ENCODE data around the gene CYP3A7.
"Not testable (repeated sequence)": the region's sequence is repeated elsewhere in the genome, so short reads cannot be mapped to it uniquely, and the experiment has no call there.

Gene CYP3A7

DNA sequence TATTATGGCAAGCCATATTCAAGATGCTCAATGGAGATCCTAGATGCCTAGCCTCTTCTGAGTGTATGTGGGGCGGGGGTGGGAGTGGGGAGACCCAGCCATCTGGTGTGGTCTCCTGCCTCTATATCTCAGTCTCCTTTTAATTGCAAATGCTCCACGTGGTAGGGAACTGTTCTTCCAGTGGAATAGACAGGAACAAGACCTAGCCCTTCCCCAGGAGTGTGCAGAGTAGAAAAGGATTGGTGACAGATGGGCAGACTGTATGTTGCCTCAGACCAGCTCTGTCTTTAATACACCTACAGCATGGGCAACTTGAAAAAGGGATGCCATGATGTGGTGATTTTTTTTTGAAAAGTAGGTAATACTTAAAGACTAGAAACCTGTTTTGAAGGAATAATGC is 67.8 kb downstream of the CYP3A7 start:
- H3K79me2 ChIP-seq (ENCODE audit: control insufficient read depth, low read length) = no peaks in the 10 kb centered on the region
- no peaks in the 10 kb centered on the region for H3K36me3 ChIP-seq (ENCODE audit: control insufficient read depth, low read length)
- no peak overlapping the region for H3K4me3 ChIP-seq (ENCODE audit: low read length)
- no peaks in the 10 kb centered on the region for H3K9me2 ChIP-seq (replicated peaks; ENCODE audit: control insufficient read depth, low read length)
- no peak overlapping the region for H3K27ac ChIP-seq (ENCODE audit: low read depth, low read length)
- H4K20me1 ChIP-seq (ENCODE audit: control insufficient read depth, insufficient read depth, low read depth, low read length) = no peaks in the 10 kb centered on the region
- H3K27me3 ChIP-seq (ENCODE audit: control insufficient read depth, low read length) = no peaks in the 10 kb centered on the region
- no peaks in the 10 kb centered on the region for H3F3A ChIP-seq (ENCODE audit: control insufficient read depth, insufficient read depth)
- no peaks in the 10 kb centered on the region for H3K4me1 ChIP-seq (ENCODE audit: control insufficient read depth, low read length)
- TF ChIP-seq, protein P1, sequence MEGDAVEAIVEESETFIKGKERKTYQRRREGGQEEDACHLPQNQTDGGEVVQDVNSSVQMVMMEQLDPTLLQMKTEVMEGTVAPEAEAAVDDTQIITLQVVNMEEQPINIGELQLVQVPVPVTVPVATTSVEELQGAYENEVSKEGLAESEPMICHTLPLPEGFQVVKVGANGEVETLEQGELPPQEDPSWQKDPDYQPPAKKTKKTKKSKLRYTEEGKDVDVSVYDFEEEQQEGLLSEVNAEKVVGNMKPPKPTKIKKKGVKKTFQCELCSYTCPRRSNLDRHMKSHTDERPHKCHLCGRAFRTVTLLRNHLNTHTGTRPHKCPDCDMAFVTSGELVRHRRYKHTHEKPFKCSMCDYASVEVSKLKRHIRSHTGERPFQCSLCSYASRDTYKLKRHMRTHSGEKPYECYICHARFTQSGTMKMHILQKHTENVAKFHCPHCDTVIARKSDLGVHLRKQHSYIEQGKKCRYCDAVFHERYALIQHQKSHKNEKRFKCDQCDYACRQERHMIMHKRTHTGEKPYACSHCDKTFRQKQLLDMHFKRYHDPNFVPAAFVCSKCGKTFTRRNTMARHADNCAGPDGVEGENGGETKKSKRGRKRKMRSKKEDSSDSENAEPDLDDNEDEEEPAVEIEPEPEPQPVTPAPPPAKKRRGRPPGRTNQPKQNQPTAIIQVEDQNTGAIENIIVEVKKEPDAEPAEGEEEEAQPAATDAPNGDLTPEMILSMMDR (IDR thresholded peaks at IDR 0.05; ENCODE audit: low read depth, low read length, poor library complexity, severe bottlenecking) = no peak
- no peak for TF ChIP-seq EZH2phosphoT487 (IDR thresholded peaks at IDR 0.05; ENCODE audit: borderline replicate concordance, low read length)
- H3K9me3 ChIP-seq (ENCODE audit: control insufficient read depth, insufficient read depth, low read length) = no peaks in the 10 kb centered on the region
- no peak overlapping the region for H3K4me2 ChIP-seq (ENCODE audit: low read length)

DNA sequence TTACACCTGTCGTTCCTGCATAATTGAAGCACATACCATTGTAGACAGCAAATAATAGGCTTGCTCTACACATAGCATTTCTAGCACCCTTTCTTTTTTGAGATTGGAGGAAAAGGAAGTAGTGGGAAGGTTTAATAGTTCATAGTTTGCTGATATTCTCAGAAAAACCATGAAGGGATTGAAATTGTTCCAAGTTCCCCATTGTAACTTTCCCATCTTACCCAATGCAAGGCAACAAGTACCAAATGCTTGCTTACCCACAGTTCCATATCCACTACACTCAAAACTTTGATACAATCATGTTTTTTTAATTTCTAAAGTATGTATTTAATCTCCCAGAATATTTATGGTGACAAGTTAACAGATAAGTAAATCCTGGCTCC is 69.0 kb downstream of the CYP3A7 start:
- Histone ChIP-seq H3K9me3 (ENCODE audit: control insufficient read depth, insufficient read depth, low read length) (no peaks in the 10 kb centered on the region), H3F3A (ENCODE audit: control insufficient read depth, insufficient read depth) (no peaks in the 10 kb centered on the region), H3K79me2 (ENCODE audit: control insufficient read depth, low read length) (no peaks in the 10 kb centered on the region), H3K4me1 (ENCODE audit: control insufficient read depth, low read length) (no peaks in the 10 kb centered on the region), H3K36me3 (ENCODE audit: control insufficient read depth, low read length) (no peaks in the 10 kb centered on the region), H3K4me2 (ENCODE audit: low read length) (no peak overlapping the region), H4K20me1 (ENCODE audit: control insufficient read depth, insufficient read depth, low read depth, low read length) (no peaks in the 10 kb centered on the region), H3K4me3 (ENCODE audit: low read length) (no peak overlapping the region), H3K27me3 (ENCODE audit: control insufficient read depth, low read length) (no peaks in the 10 kb centered on the region), H3K9me2 (replicated peaks; ENCODE audit: control insufficient read depth, low read length) (no peaks in the 10 kb centered on the region), H3K27ac (ENCODE audit: low read depth, low read length) (no peak overlapping the region)
- no peak for TF ChIP-seq EZH2phosphoT487 (IDR thresholded peaks at IDR 0.05; ENCODE audit: borderline replicate concordance, low read length)

DNA sequence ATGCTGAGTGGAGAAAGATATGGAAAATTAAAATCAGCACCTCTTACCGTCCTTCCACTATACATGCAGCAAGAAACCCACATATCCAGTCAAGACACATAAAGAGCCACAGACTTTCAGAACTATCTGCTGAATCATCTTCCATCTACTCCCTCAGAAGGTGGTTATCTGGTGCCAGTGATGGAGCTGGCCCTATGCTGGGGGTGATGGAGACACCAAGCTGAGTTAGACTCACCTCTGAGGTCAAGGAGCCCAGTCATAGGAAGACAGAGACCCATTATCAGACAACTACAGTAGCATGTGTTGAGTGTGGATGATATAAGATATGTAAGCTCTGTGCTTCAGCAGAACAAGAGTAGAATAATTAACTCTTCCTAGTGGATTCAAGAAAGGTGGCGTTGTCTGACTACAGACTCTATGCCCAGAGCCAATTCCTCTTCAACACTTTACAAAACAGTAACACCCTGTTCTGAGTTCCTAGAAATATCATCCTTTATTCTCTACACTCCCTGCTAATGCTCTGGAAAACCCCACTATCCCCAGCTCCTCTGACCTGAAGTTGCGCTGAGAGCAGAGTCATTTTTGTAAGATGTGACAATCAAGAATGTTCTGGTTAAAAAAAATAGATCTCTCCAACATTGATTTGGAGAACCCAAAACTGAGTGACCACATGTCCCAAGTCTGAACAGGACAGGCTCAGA is 69.5 kb downstream of the CYP3A7 start:
- no peak for TF ChIP-seq EZH2phosphoT487 (IDR thresholded peaks at IDR 0.05; ENCODE audit: borderline replicate concordance, low read length)
- TF ChIP-seq, protein P1 (IDR thresholded peaks at IDR 0.05; ENCODE audit: low read depth, low read length, poor library complexity, severe bottlenecking) = no peak
- no peaks in the 10 kb centered on the region for H3K4me1 ChIP-seq (ENCODE audit: control insufficient read depth, low read length)
- no peaks in the 10 kb centered on the region for H3K9me3 ChIP-seq (ENCODE audit: control insufficient read depth, insufficient read depth, low read length)
- no peaks in the 10 kb centered on the region for H3K79me2 ChIP-seq (ENCODE audit: control insufficient read depth, low read length)
- no peaks in the 10 kb centered on the region for H3K9me2 ChIP-seq (replicated peaks; ENCODE audit: control insufficient read depth, low read length)
- no peaks in the 10 kb centered on the region for H3F3A ChIP-seq (ENCODE audit: control insufficient read depth, insufficient read depth)
- H3K27ac ChIP-seq (ENCODE audit: low read depth, low read length) = no peak overlapping the region
- H3K27me3 ChIP-seq (ENCODE audit: control insufficient read depth, low read length) = no peaks in the 10 kb centered on the region
- no peaks in the 10 kb centered on the region for H4K20me1 ChIP-seq (ENCODE audit: control insufficient read depth, insufficient read depth, low read depth, low read length)
- no peak overlapping the region for H3K4me3 ChIP-seq (ENCODE audit: low read length)
- H3K36me3 ChIP-seq (ENCODE audit: control insufficient read depth, low read length) = no peaks in the 10 kb centered on the region
- H3K4me2 ChIP-seq (ENCODE audit: low read length) = no peak overlapping the region

DNA sequence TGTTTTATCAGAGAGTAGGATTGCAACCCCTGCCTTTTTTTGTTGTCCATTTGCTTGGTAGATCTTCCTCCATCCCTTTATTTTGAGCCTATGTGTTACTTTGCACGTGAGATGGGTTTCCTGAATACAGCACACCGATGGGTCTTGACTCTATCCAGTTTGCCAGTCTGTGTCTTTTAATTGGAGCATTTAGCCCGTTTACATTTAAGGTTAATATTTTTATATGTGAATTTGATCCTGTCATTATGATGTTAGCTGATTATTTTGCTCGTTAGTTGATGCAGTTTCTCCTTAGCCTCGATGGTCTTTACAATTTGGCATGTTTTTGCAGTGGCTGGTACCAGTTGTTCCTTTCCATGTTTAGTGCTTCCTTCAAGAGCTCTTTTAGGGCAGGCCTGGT is 77.1 kb downstream of the CYP3A7 start:
- H3K4me2 ChIP-seq (ENCODE audit: low read length); H3K9me3 ChIP-seq (ENCODE audit: control insufficient read depth, insufficient read depth, low read length); H3F3A ChIP-seq (ENCODE audit: control insufficient read depth, insufficient read depth); H3K4me3 ChIP-seq (ENCODE audit: low read length); H3K9me2 ChIP-seq (replicated peaks; ENCODE audit: control insufficient read depth, low read length); H3K79me2 ChIP-seq (ENCODE audit: control insufficient read depth, low read length); H3K36me3 ChIP-seq (ENCODE audit: control insufficient read depth, low read length); H3K4me1 ChIP-seq (ENCODE audit: control insufficient read depth, low read length); H3K27ac ChIP-seq (ENCODE audit: low read depth, low read length); H3K27me3 ChIP-seq (ENCODE audit: control insufficient read depth, low read length); H4K20me1 ChIP-seq (ENCODE audit: control insufficient read depth, insufficient read depth, low read depth, low read length): not testable (repeated sequence)

Data from DOHH2 (cell line).